H9 (cell line): Measurements from ENCODE around the gene CD300C. TPM values are rescaled to one million over a fixed set of nuclear protein-coding genes. Genes with fewer than 3 reads are reported as not detected.

Experiments
- DNase-seq: peaks from one replicate; pipeline ENCODE4 v3.0.0-alpha.2; 2017
- H2AFZ ChIP-seq: one replicate; pipeline ENCODE4 v1.6.1; 2013; ENCODE audit warnings: mild to moderate bottlenecking, low read length, control low read depth, moderate library complexity
- H2AK5ac ChIP-seq: 2 replicates; pipeline ENCODE4 v1.6.1; 2013; ENCODE audit warnings: low read length, control low read depth, mixed read lengths; ENCODE audit not compliant: insufficient read length
- H2BK120ac ChIP-seq: one replicate; pipeline ENCODE4 v1.6.1; 2013; ENCODE audit warnings: low read depth, mild to moderate bottlenecking, low read length, control low read depth, inconsistent platforms; ENCODE audit not compliant: poor library complexity, severe bottlenecking
- H2BK12ac ChIP-seq: 2 replicates; pipeline ENCODE4 v1.6.1; 2013; ENCODE audit warnings: low read length, control low read depth, mixed read lengths, low read depth; ENCODE audit not compliant: insufficient read length
- H2BK15ac ChIP-seq: 2 replicates; pipeline ENCODE4 v1.6.1; 2013; ENCODE audit warnings: low read depth, low read length, control low read depth
- H2BK20ac ChIP-seq: one replicate; pipeline ENCODE4 v1.6.1; 2013; ENCODE audit warnings: low read depth, mild to moderate bottlenecking, low read length, control low read depth, inconsistent platforms; ENCODE audit not compliant: poor library complexity, severe bottlenecking
- H2BK5ac ChIP-seq: 2 replicates; pipeline ENCODE4 v1.6.1; 2013; ENCODE audit warnings: low read length, control low read depth, mixed read lengths; ENCODE audit not compliant: insufficient read length
- H3K14ac ChIP-seq: 2 replicates; pipeline ENCODE4 v1.6.1; 2013; ENCODE audit warnings: low read length, control low read depth; ENCODE audit not compliant: insufficient read depth
- H3K18ac ChIP-seq: 2 replicates; pipeline ENCODE4 v1.6.1; 2013; ENCODE audit warnings: low read depth, mild to moderate bottlenecking, mixed read lengths, low read length, control low read depth; ENCODE audit not compliant: insufficient read length
- H3K23ac ChIP-seq: 2 replicates; pipeline ENCODE4 v1.6.1; 2013; ENCODE audit warnings: low read length, control low read depth, mixed read lengths, low read depth; ENCODE audit not compliant: insufficient read length
- H3K23me2 ChIP-seq: 2 replicates; pipeline ENCODE4 v1.6.1; 2013; ENCODE audit warnings: low read depth, mild to moderate bottlenecking, mixed read lengths, low read length, control low read depth; ENCODE audit not compliant: insufficient read length, poor library complexity, severe bottlenecking
- H3K27ac ChIP-seq: 2 replicates; pipeline ENCODE4 v1.5.1; 2013; ENCODE audit warnings: low read length, control low read depth, mixed read lengths, low read depth; ENCODE audit not compliant: insufficient read length
- H3K27me3 ChIP-seq: 2 replicates; pipeline ENCODE4 v1.6.1; 2013; ENCODE audit warnings: low read length, control low read depth, inconsistent platforms; ENCODE audit not compliant: insufficient read depth
- H3K4ac ChIP-seq: 2 replicates; pipeline ENCODE4 v1.6.1; 2013; ENCODE audit warnings: low read depth, mild to moderate bottlenecking, control low read depth, inconsistent platforms, low read length, moderate library complexity
- H3K4me1 ChIP-seq: 2 replicates; pipeline ENCODE4 v1.6.1; 2013; ENCODE audit warnings: low read length, control low read depth, inconsistent platforms; ENCODE audit not compliant: insufficient read depth
- H3K4me2 ChIP-seq: 2 replicates; pipeline ENCODE4 v1.6.1; 2013; ENCODE audit warnings: low read length, control low read depth, mixed read lengths; ENCODE audit not compliant: insufficient read length, insufficient read depth
- H3K56ac ChIP-seq: 2 replicates; pipeline ENCODE4 v1.6.1; 2013; ENCODE audit warnings: low read depth, mild to moderate bottlenecking, mixed read lengths, low read length, control low read depth; ENCODE audit not compliant: insufficient read length
- H3K79me1 ChIP-seq: 2 replicates; pipeline ENCODE4 v1.6.1; 2013; ENCODE audit warnings: low read depth, mild to moderate bottlenecking, moderate library complexity, low read length, control low read depth, inconsistent platforms; ENCODE audit not compliant: insufficient read depth, poor library complexity, severe bottlenecking
- H3K79me2 ChIP-seq: 2 replicates; pipeline ENCODE4 v1.6.1; 2013; ENCODE audit warnings: low read length, control low read depth, inconsistent platforms; ENCODE audit not compliant: insufficient read depth
- H3K9ac ChIP-seq: 2 replicates; pipeline ENCODE4 v1.6.1; 2013; ENCODE audit warnings: low read length, control low read depth, mixed read lengths; ENCODE audit not compliant: insufficient read length; ENCODE audit errors: extremely low read depth
- H3K9me3 ChIP-seq: one replicate; pipeline ENCODE4 v1.6.1; 2013; ENCODE audit warnings: low read depth, low read length, inconsistent platforms; ENCODE audit not compliant: control insufficient read depth
- H3T11ph ChIP-seq: one replicate; pipeline ENCODE4 v1.6.1; 2013; ENCODE audit warnings: mild to moderate bottlenecking, low read length, control low read depth, inconsistent platforms
- H4K20me1 ChIP-seq: one replicate; pipeline ENCODE4 v1.6.1; 2013; ENCODE audit not compliant: control insufficient read depth, insufficient read length, insufficient read depth
- H4K5ac ChIP-seq: 2 replicates; pipeline ENCODE4 v1.6.1; 2013; ENCODE audit warnings: low read depth, mild to moderate bottlenecking, mixed read lengths, low read length, control low read depth; ENCODE audit not compliant: insufficient read length
- H4K8ac ChIP-seq: replicated peaks from 2 replicates; pipeline ENCODE4 v1.6.1; 2013; ENCODE audit warnings: low read length, control low read depth, mixed read lengths, low read depth; ENCODE audit not compliant: insufficient read length
- H4K91ac ChIP-seq: 2 replicates; pipeline ENCODE4 v1.6.1; 2013; ENCODE audit warnings: low read depth, mild to moderate bottlenecking, moderate library complexity, mixed read lengths, low read length, control low read depth; ENCODE audit not compliant: insufficient read length
- H3K27ac Mint-ChIP-seq, 3 experiments: 2 replicates in 2 of 3; 3 replicates in 1 of 3; pipeline ENCODE4 v1.8.0; 2020 to 2021; ENCODE audit warnings: mixed read lengths in 3 of 3, mild to moderate bottlenecking in 1 of 3, moderate library complexity in 1 of 3
- H3K27me3 Mint-ChIP-seq: 2 replicates; pipeline ENCODE4 v1.8.0; 2021; ENCODE audit warnings: low read depth, mild to moderate bottlenecking, moderate library complexity, mixed read lengths
- H3K36me3 Mint-ChIP-seq, 3 experiments: 2 replicates in 2 of 3; 3 replicates in 1 of 3; pipeline ENCODE4 v1.8.0; 2020 to 2021; ENCODE audit warnings: low read depth in 3 of 3, mixed read lengths in 3 of 3; ENCODE audit not compliant: insufficient read depth in 1 of 3
- H3K4me1 Mint-ChIP-seq, 2 experiments: 2 replicates each; pipeline ENCODE4 v1.8.0; 2020; ENCODE audit warnings: mixed read lengths in 2 of 2
- H3K4me3 Mint-ChIP-seq, 2 experiments: 2 replicates in 1 of 2; 3 replicates in 1 of 2; pipeline ENCODE4 v1.8.0; 2020 to 2021; ENCODE audit warnings: mild to moderate bottlenecking in 2 of 2, mixed read lengths in 2 of 2, moderate library complexity in 1 of 2
- H3K9me3 Mint-ChIP-seq, 2 experiments: 2 replicates in 1 of 2; 3 replicates in 1 of 2; pipeline ENCODE4 v1.8.0; 2020; ENCODE audit warnings: mild to moderate bottlenecking in 2 of 2, mixed read lengths in 2 of 2, moderate library complexity in 1 of 2
- WGBS: extraction: QIAGEN DNeasy Blood & Tissue Kit; methylation state at CpG from one replicate; pipeline ENCODE4 v1.1.7; 2013; ENCODE audit warnings: missing lambda C conversion rate, low lambda C conversion rate, mixed read lengths; ENCODE audit not compliant: insufficient read length; ENCODE audit errors: extremely low coverage; 5-methylcytosine and 5-hydroxymethylcytosine counted together
- total RNA-seq: library from RNA; stranded (reverse); gene quantifications from 2 replicates; pipeline ENCODE4 v1.2.1, GENCODE V29; 2021
- TF ChIP-seq, protein P1 (sequence below): fragments of 200-600 bp; sonication (generic); conservative IDR thresholded peaks from 3 replicates; pipeline ENCODE4 v1.8.0; 2021; ENCODE audit warnings: antibody characterized with exemption, mild to moderate bottlenecking

The CD300C gene
- total RNA-seq, 1 experiment from 2014 or later = not detected

GRCh38 chr17:74499992-74500391, 45.9 kb downstream of the CD300C start:
- Histone ChIP-seq H2AK5ac (no peak overlapping the region), H2BK12ac (no peak overlapping the region), H3K23me2 (no peaks in the 10 kb centered on the region), H3K4me2 (no peak overlapping the region), H3K4me1 (no peaks in the 10 kb centered on the region), H2BK20ac (no peak overlapping the region), H3K9ac (no peak overlapping the region), H2BK15ac (no peak overlapping the region), H3K27me3 (no peaks in the 10 kb centered on the region), H3K18ac (no peak overlapping the region), H3T11ph (no peak overlapping the region), H3K9me3 (no peaks in the 10 kb centered on the region), H4K5ac (no peak overlapping the region), H2BK5ac (no peak overlapping the region), H3K4ac (no peak overlapping the region), H4K8ac (no peak overlapping the region), H3K79me2 (no peaks in the 10 kb centered on the region), H3K14ac (no peak overlapping the region), H3K79me1 (no peaks in the 10 kb centered on the region), H2AFZ (no peak overlapping the region), H2BK120ac (no peak overlapping the region), H3K56ac (no peak overlapping the region), H4K20me1 (no peaks in the 10 kb centered on the region), H3K23ac (no peak overlapping the region), H3K27ac (no peak overlapping the region), H4K91ac (no peak overlapping the region)
- no peaks in the 10 kb centered on the region for H3K9me3 Mint-ChIP-seq
- TF ChIP-seq, protein P1, sequence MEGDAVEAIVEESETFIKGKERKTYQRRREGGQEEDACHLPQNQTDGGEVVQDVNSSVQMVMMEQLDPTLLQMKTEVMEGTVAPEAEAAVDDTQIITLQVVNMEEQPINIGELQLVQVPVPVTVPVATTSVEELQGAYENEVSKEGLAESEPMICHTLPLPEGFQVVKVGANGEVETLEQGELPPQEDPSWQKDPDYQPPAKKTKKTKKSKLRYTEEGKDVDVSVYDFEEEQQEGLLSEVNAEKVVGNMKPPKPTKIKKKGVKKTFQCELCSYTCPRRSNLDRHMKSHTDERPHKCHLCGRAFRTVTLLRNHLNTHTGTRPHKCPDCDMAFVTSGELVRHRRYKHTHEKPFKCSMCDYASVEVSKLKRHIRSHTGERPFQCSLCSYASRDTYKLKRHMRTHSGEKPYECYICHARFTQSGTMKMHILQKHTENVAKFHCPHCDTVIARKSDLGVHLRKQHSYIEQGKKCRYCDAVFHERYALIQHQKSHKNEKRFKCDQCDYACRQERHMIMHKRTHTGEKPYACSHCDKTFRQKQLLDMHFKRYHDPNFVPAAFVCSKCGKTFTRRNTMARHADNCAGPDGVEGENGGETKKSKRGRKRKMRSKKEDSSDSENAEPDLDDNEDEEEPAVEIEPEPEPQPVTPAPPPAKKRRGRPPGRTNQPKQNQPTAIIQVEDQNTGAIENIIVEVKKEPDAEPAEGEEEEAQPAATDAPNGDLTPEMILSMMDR = no peak
- no CpG with 5 or more reads among the region's 3 CpGs for WGBS
- peaks cover 13% of the 10 kb centered on the region for H3K27me3 Mint-ChIP-seq
- no peak overlapping the region for H3K4me3 Mint-ChIP-seq
- no peak for DNase-seq
- H3K27ac Mint-ChIP-seq = no peak overlapping the region; a peak in 1 of 7 replicates
- H3K4me1 Mint-ChIP-seq = peaks cover 0 to 4% of the 10 kb centered on the region in 2 experiments; a peak in 2 of 4 replicates
- no peaks in the 10 kb centered on the region for H3K36me3 Mint-ChIP-seq
